ENCODE results near the gene NR2F1-AS1. TPM values are rescaled to one million over a fixed set of nuclear protein-coding genes. Genes with fewer than 3 reads are reported as not detected.

Gene NR2F1-AS1
- total and polyA plus RNA-seq, 2 donors (not counting 1 experiment from before 2014, with no cell fraction given) = not detected

- ATAC-seq (ENCODE audit: low read depth) = no peak
- peaks cover 38% of the 10 kb centered on the region for H3K27me3 Mint-ChIP-seq
- no peak for TF ChIP-seq EZH2 (IDR thresholded peaks at IDR 0.05; ENCODE audit: borderline replicate concordance, insufficient read depth, low read depth, low read length, poor library complexity, severe bottlenecking)
- TF ChIP-seq, protein P1, sequence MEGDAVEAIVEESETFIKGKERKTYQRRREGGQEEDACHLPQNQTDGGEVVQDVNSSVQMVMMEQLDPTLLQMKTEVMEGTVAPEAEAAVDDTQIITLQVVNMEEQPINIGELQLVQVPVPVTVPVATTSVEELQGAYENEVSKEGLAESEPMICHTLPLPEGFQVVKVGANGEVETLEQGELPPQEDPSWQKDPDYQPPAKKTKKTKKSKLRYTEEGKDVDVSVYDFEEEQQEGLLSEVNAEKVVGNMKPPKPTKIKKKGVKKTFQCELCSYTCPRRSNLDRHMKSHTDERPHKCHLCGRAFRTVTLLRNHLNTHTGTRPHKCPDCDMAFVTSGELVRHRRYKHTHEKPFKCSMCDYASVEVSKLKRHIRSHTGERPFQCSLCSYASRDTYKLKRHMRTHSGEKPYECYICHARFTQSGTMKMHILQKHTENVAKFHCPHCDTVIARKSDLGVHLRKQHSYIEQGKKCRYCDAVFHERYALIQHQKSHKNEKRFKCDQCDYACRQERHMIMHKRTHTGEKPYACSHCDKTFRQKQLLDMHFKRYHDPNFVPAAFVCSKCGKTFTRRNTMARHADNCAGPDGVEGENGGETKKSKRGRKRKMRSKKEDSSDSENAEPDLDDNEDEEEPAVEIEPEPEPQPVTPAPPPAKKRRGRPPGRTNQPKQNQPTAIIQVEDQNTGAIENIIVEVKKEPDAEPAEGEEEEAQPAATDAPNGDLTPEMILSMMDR (IDR thresholded peaks at IDR 0.05) = no peak
- DNase-seq = no peak
- ChIA-PET POLR2A (no interaction called here), CTCF (no interaction called here)
- H3K79me2 ChIP-seq (ENCODE audit: control insufficient read depth, insufficient read depth, low read length) = no peaks in the 10 kb centered on the region
- H3K4me2 ChIP-seq (replicated peaks; ENCODE audit: low read depth, low read length, poor library complexity, severe bottlenecking) = no peak overlapping the region
- H3K4me1 Mint-ChIP-seq = peaks cover 17% of the 10 kb centered on the region
- H4K20me1 ChIP-seq (ENCODE audit: control insufficient read depth, insufficient read depth, low read length, poor library complexity, severe bottlenecking) = no peaks in the 10 kb centered on the region
- H3K4me3 Mint-ChIP-seq = no peak overlapping the region
- H3K27ac Mint-ChIP-seq = no peak overlapping the region
- no CpG with 5 or more reads among the region's 9 CpGs for WGBS (ENCODE audit: insufficient coverage)
- no peaks in the 10 kb centered on the region for H3K9me3 Mint-ChIP-seq (ENCODE audit: insufficient read depth)
- peaks cover 4 to 37% (median 24%) of the 10 kb centered on the region in 4 experiments for H3K27me3 ChIP-seq (replicated peaks in 1 of 4; ENCODE audit: control extremely low read depth in 1 of 4, control insufficient read depth in 3 of 4, insufficient read depth in 4 of 4, low read length in 3 of 4)
- no peak overlapping the region for H3K4me3 ChIP-seq (ENCODE audit: control extremely low read depth in 1 of 5, extremely low read depth in 1 of 5, insufficient read depth in 1 of 5, low read depth in 2 of 5, low read length in 4 of 5)
- no peak overlapping the region for H3K27ac ChIP-seq (ENCODE audit: low read length in 2 of 2)
- peaks cover 0 to 6% (median 0%) of the 10 kb centered on the region in 3 donors for H3K9me3 ChIP-seq (ENCODE audit: control extremely low read depth in 1 of 3, control insufficient read depth in 2 of 3, insufficient read depth in 1 of 3, low read length in 2 of 3)
- no peak overlapping the region for H2AFZ ChIP-seq (ENCODE audit: insufficient read depth, low read depth, low read length, poor library complexity, severe bottlenecking)
- H3K4me1 ChIP-seq (ENCODE audit: control insufficient read depth in 2 of 2, insufficient read depth in 2 of 2, low read length in 2 of 2) = peaks cover 10 to 12% of the 10 kb centered on the region in 2 donors
- intact Hi-C loops (cut with micrococcal nuclease) = no loop called here
- H3K36me3 ChIP-seq (replicated peaks in 1 of 2; ENCODE audit: control extremely low read depth in 1 of 2, control insufficient read depth in 1 of 2, extremely low read depth in 1 of 2, insufficient read depth in 2 of 2, low read length in 1 of 2) = no peaks in the 10 kb centered on the region
- no peak overlapping the region for H3K9ac ChIP-seq (ENCODE audit: low read length)
These were observed 35.6 kb upstream of the NR2F1-AS1 start for GRCh38 chr5:93616538-93617174.

GRCh38 chr5:93612855-93613243, 31.8 kb upstream of the NR2F1-AS1 start:
- ChIA-PET CTCF (interaction anchor here (0.8 kb wide), 1 partner anchor 141 kb away, joined by 3 read pairs; no protein-coding TSS in a partner anchor), POLR2A (no interaction called here)
- peaks cover 9 to 69% (median 55%) of the 10 kb centered on the region in 4 experiments for H3K27me3 ChIP-seq (replicated peaks in 1 of 4; ENCODE audit: control extremely low read depth in 1 of 4, control insufficient read depth in 3 of 4, insufficient read depth in 4 of 4, low read length in 3 of 4)

More at GRCh38 chr5:93612855-93613243, 31.8 kb upstream of the NR2F1-AS1 start:
- Histone ChIP-seq H4K20me1 (ENCODE audit: control insufficient read depth, insufficient read depth, low read length, poor library complexity, severe bottlenecking) (no peaks in the 10 kb centered on the region), H3K4me2 (replicated peaks; ENCODE audit: low read depth, low read length, poor library complexity, severe bottlenecking) (no peak overlapping the region), H3K9me3 (ENCODE audit: control extremely low read depth in 1 of 3, control insufficient read depth in 2 of 3, insufficient read depth in 1 of 3, low read length in 2 of 3) (peaks cover 3 to 8% (median 7%) of the 10 kb centered on the region in 3 donors), H3K27ac (ENCODE audit: low read length in 2 of 2) (no peak overlapping the region), H3K4me1 (ENCODE audit: control insufficient read depth in 2 of 2, insufficient read depth in 2 of 2, low read length in 2 of 2) (peaks cover 5 to 15% of the 10 kb centered on the region in 2 donors), H3K9ac (ENCODE audit: low read length) (no peak overlapping the region), H2AFZ (ENCODE audit: insufficient read depth, low read depth, low read length, poor library complexity, severe bottlenecking) (no peak overlapping the region), H3K79me2 (ENCODE audit: control insufficient read depth, insufficient read depth, low read length) (no peaks in the 10 kb centered on the region), H3K4me3 (ENCODE audit: control extremely low read depth in 1 of 5, extremely low read depth in 1 of 5, insufficient read depth in 1 of 5, low read depth in 2 of 5, low read length in 4 of 5) (no peak overlapping the region), H3K36me3 (replicated peaks in 1 of 2; ENCODE audit: control extremely low read depth in 1 of 2, control insufficient read depth in 1 of 2, extremely low read depth in 1 of 2, insufficient read depth in 2 of 2, low read length in 1 of 2) (no peaks in the 10 kb centered on the region)
- peaks cover 11% of the 10 kb centered on the region for H3K4me1 Mint-ChIP-seq
- no peaks in the 10 kb centered on the region for H3K9me3 Mint-ChIP-seq (ENCODE audit: insufficient read depth)
- TF ChIP-seq, protein P1 (IDR thresholded peaks at IDR 0.05) = no peak
- TF ChIP-seq EZH2 (IDR thresholded peaks at IDR 0.05; ENCODE audit: borderline replicate concordance, insufficient read depth, low read depth, low read length, poor library complexity, severe bottlenecking) = no peak
- no peak overlapping the region for H3K27ac Mint-ChIP-seq
- DNase-seq (no peak), ATAC-seq (ENCODE audit: low read depth) (no peak)
- peaks cover 64% of the 10 kb centered on the region for H3K27me3 Mint-ChIP-seq
- intact Hi-C loops (cut with micrococcal nuclease) = loop anchor here (1.0 kb wide), 1 partner anchor 7 kb away; no protein-coding TSS in a partner anchor
- H3K4me3 Mint-ChIP-seq = no peak overlapping the region
